HG03196 (cell line): ENCODE data around the gene SLC49A3.
"Not testable (repeated sequence)": the region's sequence is repeated elsewhere in the genome, so short reads cannot be mapped to it uniquely, and the experiment has no call there.

Experiments used
- ATAC-seq: cut with Tn5 transposase; IDR thresholded peaks from one replicate; pipeline ENCODE4 v1.9.1; 2021; ENCODE audit not compliant: unreplicated experiment

SLC49A3 gene

GRCh38 chr4:688854-689681, at the start of gene SLC49A3:
TSS of gene SLC49A3 (minus strand) at chr4:689151. CDS start at chr4:689127, 24 bp downstream.
- no peak for ATAC-seq

DNA sequence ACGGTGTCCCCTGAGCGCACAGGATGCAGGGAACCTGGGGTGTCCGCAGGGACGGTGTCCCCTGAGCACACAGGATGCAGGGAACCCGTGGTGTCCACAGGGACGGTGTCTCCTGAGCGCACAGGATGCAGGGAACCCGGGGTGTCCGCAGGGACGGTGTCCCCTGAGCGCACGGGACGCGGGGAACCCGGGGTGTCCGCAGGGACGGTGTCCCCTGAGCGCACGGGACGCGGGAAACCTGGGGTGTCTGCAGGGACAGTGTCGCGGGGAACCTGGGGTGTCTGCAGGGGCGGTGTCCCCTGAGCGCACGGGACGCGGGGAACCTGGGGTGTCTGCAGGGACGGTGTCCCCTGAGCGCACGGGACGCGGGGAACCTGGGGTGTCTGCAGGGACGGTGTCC, 47.6 kb upstream of the SLC49A3 start:
- not testable (repeated sequence) for ATAC-seq

DNA sequence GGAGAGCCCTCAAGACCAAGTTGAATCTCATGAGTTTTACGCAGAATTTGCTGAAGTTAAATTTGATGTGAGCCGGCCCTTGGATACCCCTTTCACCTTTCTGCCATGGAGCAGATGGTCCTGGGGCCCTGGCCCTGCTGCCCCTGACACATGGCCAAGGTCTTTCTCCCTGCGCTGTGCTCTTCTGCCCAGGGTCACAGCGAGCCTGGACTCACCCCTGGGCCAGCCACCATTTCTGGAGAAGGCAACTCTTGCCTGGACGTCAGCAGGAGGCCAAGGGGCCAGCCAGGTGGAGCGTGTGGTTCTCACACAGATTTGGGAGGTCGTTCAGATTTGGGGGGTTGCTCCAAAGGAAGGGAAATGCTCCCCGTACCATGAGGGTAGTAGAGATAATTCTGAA, 46.6 kb upstream of the SLC49A3 start:
- ATAC-seq, result no peak

- ATAC-seq, result no peak
Observed at GRCh38 chr4:734951-735350, 46.0 kb upstream of the SLC49A3 start.

DNA sequence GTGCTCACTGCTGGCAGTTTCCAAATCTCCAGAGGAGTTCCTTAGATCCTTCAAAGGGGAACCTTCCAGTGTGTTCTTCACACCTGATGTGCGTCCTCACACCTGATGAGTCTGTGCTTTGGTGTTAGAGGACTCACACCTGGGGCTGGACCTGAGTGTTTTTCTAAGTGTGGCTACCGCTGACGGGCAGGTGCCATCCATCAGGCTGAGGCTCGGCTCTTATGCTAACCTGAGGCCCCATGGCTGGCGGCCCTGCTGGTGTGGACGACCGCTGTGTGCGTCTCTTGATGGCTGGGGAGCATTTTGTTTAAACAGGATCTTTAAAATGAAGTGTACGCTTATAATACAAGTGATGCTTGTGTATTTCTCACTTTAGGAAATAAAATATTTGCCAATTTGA, 45.1 kb upstream of the SLC49A3 start:
- no peak for ATAC-seq

DNA sequence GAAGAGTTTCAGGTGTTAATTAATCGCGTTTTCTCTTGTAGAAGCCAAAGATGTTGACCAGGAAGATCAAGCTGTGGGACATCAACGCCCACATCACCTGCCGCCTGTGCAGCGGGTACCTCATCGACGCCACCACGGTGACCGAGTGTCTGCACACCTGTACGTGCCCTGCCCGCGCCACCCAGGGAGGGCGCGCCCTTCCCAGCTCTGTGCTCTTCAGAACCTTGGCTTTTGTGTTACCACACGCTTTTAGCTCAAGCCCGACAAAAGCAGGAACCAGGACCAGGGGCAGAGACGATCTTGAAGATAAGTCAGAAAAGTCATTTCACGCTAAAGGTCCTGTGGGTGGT, 44.7 kb upstream of the SLC49A3 start:
- ATAC-seq, result no peak

GRCh38 chr4:732911-733630, 44.1 kb upstream of the SLC49A3 start:
- ATAC-seq, result no peak

DNA sequence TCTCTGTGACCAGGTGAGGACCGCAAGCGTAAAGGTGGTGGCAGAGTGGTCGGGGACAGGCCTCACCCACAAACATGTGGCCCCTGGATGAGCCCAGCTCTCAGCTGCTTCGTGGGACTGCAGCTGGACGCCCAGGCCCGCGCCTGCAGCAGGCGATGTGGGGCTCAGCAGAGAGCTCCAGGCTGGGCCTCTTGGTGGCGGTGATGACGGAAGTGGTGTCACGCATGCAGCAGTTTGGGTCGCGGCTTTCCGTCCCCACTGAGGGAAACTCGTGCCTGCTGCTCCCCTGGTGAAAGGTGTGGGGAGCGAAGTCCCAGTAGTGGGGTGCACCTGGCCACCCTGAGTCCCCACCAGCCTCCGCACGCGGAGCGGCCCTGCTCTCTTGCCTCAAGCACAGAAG, 43.5 kb upstream of the SLC49A3 start:
- ATAC-seq, result no peak

- not testable (repeated sequence) for ATAC-seq
Observed at GRCh38 chr4:731954-732353, 43.0 kb upstream of the SLC49A3 start.

- not testable (repeated sequence) for ATAC-seq
Observed at GRCh38 chr4:730946-731904, 42.3 kb upstream of the SLC49A3 start.

- ATAC-seq, result no peak
Observed at GRCh38 chr4:730511-730910, 41.6 kb upstream of the SLC49A3 start.

- ATAC-seq, result no peak
Observed at GRCh38 chr4:729336-730315, 40.7 kb upstream of the SLC49A3 start.

DNA sequence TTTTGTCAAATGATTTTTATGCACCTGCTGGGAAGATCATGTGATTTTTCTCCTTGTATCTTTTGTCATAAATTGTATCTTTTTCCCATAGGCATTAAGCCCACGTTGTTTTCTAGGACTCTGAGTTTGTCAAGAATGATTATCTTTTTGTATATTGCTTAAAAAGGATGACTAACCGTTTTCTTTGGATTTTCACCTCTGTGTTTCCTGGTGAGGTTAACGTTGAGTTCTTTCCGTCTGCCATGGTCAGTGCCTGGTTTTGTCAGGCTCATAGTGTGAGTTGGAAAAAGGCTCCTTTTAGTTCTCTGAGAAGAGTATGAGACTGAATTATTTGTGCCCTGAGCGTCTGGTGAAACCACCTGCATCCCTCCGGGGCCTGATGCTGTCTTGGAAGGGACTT, 38.6 kb upstream of the SLC49A3 start:
- ATAC-seq, result no peak

GRCh38 chr4:726838-727237, 37.9 kb upstream of the SLC49A3 start:
- ATAC-seq, result no peak

GRCh38 chr4:726235-726787, 37.4 kb upstream of the SLC49A3 start:
- ATAC-seq, result no peak

DNA sequence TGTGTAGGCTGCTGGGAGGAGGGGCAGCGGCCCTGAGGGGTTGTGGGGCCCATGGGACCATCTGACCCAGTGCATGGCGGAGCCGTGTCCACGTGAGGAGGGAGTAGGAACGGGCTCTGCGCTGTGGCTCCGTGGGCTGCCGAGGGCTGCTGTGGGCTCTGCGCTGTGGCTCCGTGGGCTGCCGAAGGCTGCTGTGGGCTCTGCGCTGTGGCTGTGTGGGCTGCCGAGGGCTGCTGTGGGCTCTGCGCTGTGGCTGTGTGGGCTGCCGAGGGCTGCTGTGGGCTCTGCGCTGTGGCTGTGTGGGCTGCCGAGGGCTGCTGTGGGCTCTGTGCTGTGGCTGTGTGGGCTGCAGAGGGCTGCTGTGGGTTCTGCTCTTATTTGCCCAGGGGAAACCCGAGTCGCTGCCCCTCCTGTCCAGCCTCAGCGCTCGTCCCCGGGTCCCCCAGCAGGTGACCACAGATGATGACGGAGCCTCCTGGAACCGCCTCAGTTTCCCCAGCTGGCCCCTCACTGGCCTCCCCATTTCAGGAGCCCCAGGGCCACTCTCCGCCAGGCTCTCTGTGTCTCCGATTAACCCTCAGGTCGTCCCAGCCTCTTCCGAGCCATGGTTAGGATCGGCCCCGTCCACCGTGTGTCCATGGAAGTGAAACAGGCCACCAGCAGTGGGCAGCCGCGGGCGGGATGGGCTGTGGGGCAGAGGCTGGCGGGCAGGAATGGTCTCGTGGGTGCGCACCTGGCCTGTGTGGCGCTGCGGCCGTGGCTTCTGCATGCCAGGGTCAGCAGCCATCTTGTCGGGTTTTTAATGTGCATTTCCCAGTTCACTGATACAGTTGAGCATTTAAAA, 36.7 kb upstream of the SLC49A3 start:
- no peak for ATAC-seq

- ATAC-seq, result no peak
Observed at GRCh38 chr4:723751-724530, 35.0 kb upstream of the SLC49A3 start.

DNA sequence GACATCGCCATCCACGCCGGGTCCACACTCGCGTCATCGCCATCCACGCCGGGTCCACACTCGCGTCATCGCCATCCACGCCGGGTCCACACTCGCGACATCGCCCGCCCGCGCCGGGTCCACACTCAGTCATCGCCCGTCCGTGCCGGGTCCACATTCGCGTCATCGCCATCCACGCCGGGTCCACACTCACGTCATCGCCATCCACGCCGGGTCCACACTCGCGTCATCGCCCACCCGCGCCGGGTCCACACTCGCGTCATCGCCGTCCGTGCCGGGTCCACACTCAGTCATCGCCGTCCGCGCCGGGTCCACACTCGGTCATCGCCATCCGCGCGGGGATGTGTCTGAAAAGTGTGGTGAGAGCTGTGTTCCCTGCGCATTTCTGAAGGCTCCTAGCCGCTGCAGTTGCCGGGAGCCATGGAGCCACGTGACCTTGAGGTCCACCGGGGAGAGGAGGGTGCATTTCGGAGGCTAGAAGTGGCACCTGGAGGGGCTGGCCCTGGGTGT, 34.0 kb upstream of the SLC49A3 start:
- ATAC-seq, result no peak
